Spleen (tissue), 11 donors: ENCODE data around the gene ZNF319. TPM values are rescaled to one million over a fixed set of nuclear protein-coding genes. Genes with fewer than 3 reads are reported as not detected.

ENCODE experiments used
- DNase-seq: peaks from one replicate; pipeline ENCODE4 v3.0.0-alpha.2; 2020
- H3K27ac ChIP-seq, 8 donors: fragments of 200-600 bp; sonication (generic) in 7 of 8; 1 replicate in 4 of 8; 2 replicates in 4 of 8; pipeline versions ENCODE4 v1.5.0 to v1.8.0; 2016 to 2021; ENCODE audit warnings: inconsistent platforms in 4 of 8, mild to moderate bottlenecking in 4 of 8, moderate library complexity in 1 of 8
- H3K27me3 ChIP-seq, 7 donors: fragments of 200-600 bp; sonication (generic) in 6 of 7; replicated peaks in 1 of 7; 1 replicate in 4 of 7; 2 replicates in 3 of 7; pipeline versions ENCODE4 v1.5.0 to v1.8.0; 2016 to 2021; ENCODE audit warnings: inconsistent platforms in 3 of 7, mild to moderate bottlenecking in 1 of 7
- H3K36me3 ChIP-seq, 6 donors: fragments of 200-600 bp; sonication (generic) in 5 of 6; 1 replicate in 4 of 6; 2 replicates in 2 of 6; pipeline versions ENCODE4 v1.5.0 to v1.8.0; 2016 to 2021; ENCODE audit warnings: inconsistent platforms in 2 of 6
- H3K4me1 ChIP-seq, 6 donors: fragments of 200-600 bp; sonication (generic) in 5 of 6; 1 replicate in 3 of 6; 2 replicates in 3 of 6; pipeline versions ENCODE4 v1.5.0 to v1.8.0; 2016 to 2021; ENCODE audit warnings: inconsistent platforms in 3 of 6
- H3K4me3 ChIP-seq, 8 donors: fragments of 200-600 bp; sonication (generic) in 7 of 8; 1 replicate in 4 of 8; 2 replicates in 4 of 8; pipeline versions ENCODE4 v1.5.0 to v1.8.0; 2016 to 2021; ENCODE audit warnings: inconsistent platforms in 4 of 8, mild to moderate bottlenecking in 4 of 8, moderate library complexity in 2 of 8
- H3K9me3 ChIP-seq, 8 donors: fragments of 200-600 bp; sonication (generic) in 7 of 8; 1 replicate in 4 of 8; 2 replicates in 4 of 8; pipeline versions ENCODE4 v1.5.0 to v1.8.0; 2016 to 2021; ENCODE audit warnings: inconsistent platforms in 4 of 8
- POLR2A ChIP-seq, 3 donors: fragments of 450-650 bp; IDR thresholded peaks; one replicate each; pipeline ENCODE4 v1.5.1; 2017; ENCODE audit warnings: antibody characterized with exemption in 3 of 3, mild to moderate bottlenecking in 1 of 3
- POLR2AphosphoS5 ChIP-seq, 3 donors: sonication (generic); formaldehyde crosslinking; IDR thresholded peaks; one replicate each; pipeline ENCODE4 v1.5.1; 2017; ENCODE audit warnings: antibody characterized with exemption in 3 of 3
- WGBS, 5 donors: extraction: QIAGEN DNeasy Blood & Tissue Kit in 3 of 5; methylation state at CpG; one replicate each; pipeline versions ENCODE4 v1.1.5 to v1.1.7; 2013 to 2018; 5-methylcytosine and 5-hydroxymethylcytosine counted together
- intact Hi-C: fragments of 100-400 bp; cut with DNase I; formaldehyde crosslinking; loops from one replicate; pipeline ENCODE4 v1.15.0; 2023; ENCODE audit warnings: low total_unique reads
- polyA plus RNA-seq, 3 donors: library from polyadenylated mRNA; stranded (reverse); fragments of 200-250 nt; gene quantifications; one replicate each; pipeline ENCODE4 v1.2.1, GENCODE V29; 2013
- total RNA-seq, 7 donors: library from RNA; depleted of rRNA in 3 of 7; stranded (reverse); fragments of >200 nt in 3 of 7; fragmentation: NEBNext Ultra II Directional in 4 of 7; extraction: Animal tissue kit (Norgen Biotek cat#: 25700) in 4 of 7; gene quantifications; one replicate each; pipeline versions ENCODE4 v1.1.0 to v1.2.1, GENCODE V29; 2016 to 2021
- TF ChIP-seq, protein P1 (sequence below), 11 experiments: fragments of 200-600 bp in 7 of 11; fragments of 450-650 bp in 4 of 11; sonication (generic) in 4 of 11; IDR thresholded peaks in 8 of 11; conservative IDR thresholded peaks in 3 of 11; 1 replicate in 7 of 11; 2 replicates in 4 of 11; pipeline versions ENCODE4 v1.4.0 to v1.8.0; 2016 to 2021; ENCODE audit warnings: antibody characterized with exemption in 11 of 11, inconsistent platforms in 4 of 11, mild to moderate bottlenecking in 1 of 11
- donor health status: healthy with polysubstance abuse.
- donor health status: DM: no; HTN: no; CAD: no; lungs with moderate emphysema.
- donor health status: DM: no; HTN: no; CAD: no.
- donor health status: Bipolar disorder and iron deficiency.
- donor health status: healthy.
- donor health status: DM: no; HTN: no; CAD: no.
- donor health status: DM: yes; HTN: yes; CAD: no.

Gene ZNF319
- total and polyA plus RNA-seq, 10 donors: 3.0 to 23.4 (median 16.1) TPM

DNA sequence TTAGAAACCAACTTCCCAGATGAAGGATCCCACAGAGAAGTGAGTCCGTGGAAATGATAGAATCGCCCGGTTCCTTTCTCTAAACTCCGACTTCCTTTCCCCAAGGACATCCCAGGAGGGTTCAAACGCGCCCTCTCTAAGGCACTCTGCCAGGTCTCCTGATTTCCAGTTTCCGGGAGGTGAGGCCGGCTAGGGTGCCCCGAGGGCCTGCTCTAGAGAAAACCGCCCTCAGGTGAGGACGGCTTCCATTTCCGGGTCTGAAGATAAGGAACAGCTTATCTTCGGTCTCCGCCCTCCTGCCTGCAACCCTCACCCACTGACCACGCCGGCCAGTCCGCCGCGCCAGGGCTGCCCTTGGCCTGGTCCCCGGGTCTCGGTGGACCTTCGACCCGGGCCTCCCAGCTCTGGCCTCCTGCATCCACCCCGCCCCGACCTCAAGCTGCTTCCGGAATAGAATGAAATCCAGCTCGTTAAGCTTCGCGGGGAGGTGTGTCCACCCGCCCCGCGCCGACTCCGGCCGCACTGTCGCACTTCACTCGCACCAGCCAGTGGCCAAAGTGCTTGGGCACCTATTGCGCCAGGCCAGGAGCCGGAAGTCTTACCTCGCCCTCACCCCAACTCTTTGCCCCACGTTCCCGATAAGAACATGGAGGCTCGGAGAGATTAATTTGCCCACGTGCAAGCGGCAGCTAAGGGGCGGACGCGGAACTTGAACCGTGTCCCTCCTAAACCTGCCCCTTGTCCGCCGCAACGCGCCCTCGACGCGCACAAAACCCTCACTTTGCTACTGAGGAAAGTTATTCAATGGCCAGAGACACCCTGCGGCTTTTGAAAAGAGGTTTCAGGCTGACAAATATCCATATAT is 24.2 kb upstream of the ZNF319 start:
- peak overlapping the region; percentile 71 to 91 (median 78) for H3K4me3 ChIP-seq
- peak; percentile 84 for DNase-seq
- intact Hi-C loops: loop anchor here (5.0 kb wide), 1 partner anchor 98 kb away; no protein-coding TSS in a partner anchor
- WGBS, 5 donors: 11 to 18% (median 16%) methylated on average over 50 to 57 of the region's 57 CpGs
- H3K36me3 ChIP-seq: peaks cover 0 to 23% (median 0%) of the 10 kb centered on the region in 6 donors
- TF ChIP-seq, protein P1, sequence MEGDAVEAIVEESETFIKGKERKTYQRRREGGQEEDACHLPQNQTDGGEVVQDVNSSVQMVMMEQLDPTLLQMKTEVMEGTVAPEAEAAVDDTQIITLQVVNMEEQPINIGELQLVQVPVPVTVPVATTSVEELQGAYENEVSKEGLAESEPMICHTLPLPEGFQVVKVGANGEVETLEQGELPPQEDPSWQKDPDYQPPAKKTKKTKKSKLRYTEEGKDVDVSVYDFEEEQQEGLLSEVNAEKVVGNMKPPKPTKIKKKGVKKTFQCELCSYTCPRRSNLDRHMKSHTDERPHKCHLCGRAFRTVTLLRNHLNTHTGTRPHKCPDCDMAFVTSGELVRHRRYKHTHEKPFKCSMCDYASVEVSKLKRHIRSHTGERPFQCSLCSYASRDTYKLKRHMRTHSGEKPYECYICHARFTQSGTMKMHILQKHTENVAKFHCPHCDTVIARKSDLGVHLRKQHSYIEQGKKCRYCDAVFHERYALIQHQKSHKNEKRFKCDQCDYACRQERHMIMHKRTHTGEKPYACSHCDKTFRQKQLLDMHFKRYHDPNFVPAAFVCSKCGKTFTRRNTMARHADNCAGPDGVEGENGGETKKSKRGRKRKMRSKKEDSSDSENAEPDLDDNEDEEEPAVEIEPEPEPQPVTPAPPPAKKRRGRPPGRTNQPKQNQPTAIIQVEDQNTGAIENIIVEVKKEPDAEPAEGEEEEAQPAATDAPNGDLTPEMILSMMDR (IDR thresholded peaks at IDR 0.05 in 8 of 11, conservative IDR thresholded peaks at IDR 0.05 in 3 of 11): no peak
- TF ChIP-seq POLR2AphosphoS5 (IDR thresholded peaks at IDR 0.05): peak in 2 of 3 donors; percentile 62 to 70
- H3K27me3 ChIP-seq: peaks cover 0 to 52% (median 24%) of the 10 kb centered on the region in 7 donors
- H3K27ac ChIP-seq: peak overlapping the region; percentile 6 to 84 (median 74)
- H3K9me3 ChIP-seq: no peaks in the 10 kb centered on the region
- peaks cover 21 to 92% (median 68%) of the 10 kb centered on the region in 6 donors for H3K4me1 ChIP-seq

DNA sequence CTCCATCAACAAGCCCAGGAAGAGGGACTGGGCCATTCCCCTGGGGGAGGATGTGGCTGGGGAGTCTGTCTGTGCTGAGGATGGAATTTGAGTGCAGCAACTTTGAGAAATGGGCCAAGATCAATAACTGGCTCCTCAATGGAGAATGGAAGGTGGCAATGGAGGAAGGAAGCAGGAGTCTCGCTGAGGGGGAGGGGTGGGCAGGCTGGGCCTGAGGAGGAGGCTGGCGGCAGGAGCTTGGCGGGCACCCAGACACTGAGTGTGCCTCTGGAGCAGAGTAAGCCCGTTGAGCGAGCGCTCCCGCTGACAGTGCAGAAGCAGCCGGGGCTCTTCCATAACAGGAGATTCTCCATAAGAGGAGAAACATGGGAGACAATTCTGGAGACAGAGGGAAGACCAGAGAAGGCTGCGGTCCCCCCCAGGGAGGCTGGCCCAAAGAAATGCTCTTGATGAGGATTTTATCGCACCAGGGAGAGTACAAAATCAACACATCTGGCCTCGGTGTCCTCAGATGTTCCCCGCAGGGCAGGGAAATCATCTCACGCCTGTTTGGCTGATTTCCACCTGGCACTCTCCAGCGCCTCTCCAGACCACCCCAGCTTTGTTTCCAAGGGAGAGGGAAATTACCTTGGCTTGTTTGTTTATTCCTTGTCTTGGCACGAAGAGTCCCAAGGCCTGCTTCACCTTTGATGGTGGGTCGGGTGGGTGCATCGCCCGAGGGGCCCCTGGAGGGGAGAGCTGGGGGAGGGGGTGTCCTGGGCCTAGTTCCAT is 22.3 kb upstream of the ZNF319 start:
- Histone ChIP-seq H3K4me3 (no peak overlapping the region), H3K4me1 (peaks cover 13 to 74% (median 54%) of the 10 kb centered on the region in 6 donors), H3K9me3 (no peaks in the 10 kb centered on the region), H3K27ac (peak overlapping the region in 4 of 8 donors; percentile 3 to 84 (median 12)), H3K27me3 (peaks cover 0 to 40% (median 22%) of the 10 kb centered on the region in 7 donors), H3K36me3 (peaks cover 0 to 43% (median 14%) of the 10 kb centered on the region in 6 donors)
- TF ChIP-seq POLR2A (IDR thresholded peaks at IDR 0.05) (no peak), POLR2AphosphoS5 (IDR thresholded peaks at IDR 0.05) (no peak)
- TF ChIP-seq, protein P1 (IDR thresholded peaks at IDR 0.05 in 8 of 11, conservative IDR thresholded peaks at IDR 0.05 in 3 of 11): no peak
- peak; percentile 70 for DNase-seq
- intact Hi-C loops: loop anchor here (5.0 kb wide), 1 partner anchor 100 kb away; no protein-coding TSS in a partner anchor
- WGBS, 5 donors: 45 to 62% (median 51%) methylated on average over 18 of the region's 18 CpGs

DNA sequence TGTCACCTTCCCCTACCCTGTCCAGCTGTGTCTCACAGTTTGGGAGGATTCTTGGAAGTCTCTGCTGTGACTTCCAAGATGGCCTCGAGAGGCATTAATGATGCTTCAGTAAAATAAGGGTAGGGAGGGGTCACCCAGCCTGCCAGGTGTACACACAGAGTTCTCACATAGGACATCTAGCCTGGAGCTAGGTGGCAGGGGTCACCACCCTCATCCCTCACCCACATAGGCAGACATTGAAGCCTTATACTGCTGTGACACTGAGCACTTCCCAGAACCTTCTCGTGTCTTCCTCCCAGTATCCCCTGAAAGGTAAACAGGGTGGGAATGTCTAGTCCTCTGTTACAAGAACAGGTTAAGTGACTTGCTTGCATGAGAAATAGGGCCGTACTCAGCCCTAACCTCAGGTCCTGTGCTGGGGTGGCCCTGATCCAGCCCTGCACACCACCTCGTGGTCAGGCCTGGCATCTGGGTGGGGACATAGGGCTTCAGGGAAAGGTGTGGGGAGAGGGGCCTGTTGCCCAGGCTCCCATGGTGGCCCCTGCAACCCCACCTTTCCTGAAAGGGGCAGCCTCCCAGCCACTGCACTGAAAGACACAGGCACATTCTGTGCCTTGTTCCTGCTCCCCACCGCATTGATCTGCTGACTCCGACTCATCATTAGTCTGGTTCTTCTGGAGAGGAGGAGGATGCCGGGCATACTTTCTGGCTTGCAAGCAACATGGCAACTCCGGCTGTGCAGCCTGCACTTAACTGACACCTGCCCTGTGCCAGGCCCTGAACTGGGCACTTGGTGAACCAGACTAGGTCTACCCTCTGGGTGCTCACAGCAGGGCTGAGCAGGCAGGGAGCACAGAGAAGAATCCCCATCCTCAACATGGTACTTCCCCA is 21.4 kb upstream of the ZNF319 start:
- 71 to 91% (median 88%) methylated on average over 7 to 8 of the region's 8 CpGs for WGBS, 5 donors
- H3K27ac ChIP-seq: no peak overlapping the region
- H3K4me1 ChIP-seq: peaks cover 9 to 65% (median 46%) of the 10 kb centered on the region in 6 donors
- no peak overlapping the region for H3K4me3 ChIP-seq
- TF ChIP-seq POLR2A (IDR thresholded peaks at IDR 0.05) (no peak), POLR2AphosphoS5 (IDR thresholded peaks at IDR 0.05) (no peak)
- TF ChIP-seq, protein P1 (IDR thresholded peaks at IDR 0.05 in 8 of 11, conservative IDR thresholded peaks at IDR 0.05 in 3 of 11): no peak
- peaks cover 0 to 31% (median 15%) of the 10 kb centered on the region in 7 donors for H3K27me3 ChIP-seq
- intact Hi-C loops: loop anchor here (5.0 kb wide), 1 partner anchor 100 kb away; no protein-coding TSS in a partner anchor
- no peaks in the 10 kb centered on the region for H3K9me3 ChIP-seq
- peaks cover 0 to 51% (median 22%) of the 10 kb centered on the region in 6 donors for H3K36me3 ChIP-seq
- DNase-seq: peak; percentile 54
